ENCODE results near the gene ANKRD52. TPM values are rescaled to one million over a fixed set of nuclear protein-coding genes. Genes with fewer than 3 reads are reported as not detected.

ANKRD52 gene
- total RNA-seq, 2 donors from 2014 or later: 20.3 to 24.1 TPM

GRCh38 chr12:56247923-56248322, 10.3 kb downstream of the ANKRD52 start:
- intact Hi-C loops (cut with DNase I): no loop called here
- ATAC-seq: no peak
- no peak for DNase-seq

- intact Hi-C loops (cut with DNase I): no loop called here
- no peak for DNase-seq
- ATAC-seq: no peak
Observed at GRCh38 chr12:56244494-56244893, 13.7 kb downstream of the ANKRD52 start.

- intact Hi-C loops (cut with DNase I): no loop called here
- no peak for DNase-seq
- ATAC-seq: peak; percentile 14 to 62
Observed at GRCh38 chr12:56243731-56244181, 14.4 kb downstream of the ANKRD52 start.

GRCh38 chr12:56242986-56243385, 15.2 kb downstream of the ANKRD52 start:
- intact Hi-C loops (cut with DNase I): no loop called here
- no peak for DNase-seq
- ATAC-seq: no peak

GRCh38 chr12:56241424-56242303, 16.5 kb downstream of the ANKRD52 start:
- ATAC-seq: no peak
- no peak for DNase-seq
- intact Hi-C loops (cut with DNase I): no loop called here

- intact Hi-C loops (cut with DNase I): no loop called here
- DNase-seq (no peak), ATAC-seq (no peak)
Observed at GRCh38 chr12:56237552-56237951, 20.6 kb downstream of the ANKRD52 start.

GRCh38 chr12:56236985-56237384, 21.2 kb downstream of the ANKRD52 start:
- peak in 1 of 2 donors; percentile 3 for ATAC-seq
- no peak for DNase-seq
- intact Hi-C loops (cut with DNase I): no loop called here

- intact Hi-C loops (cut with DNase I): no loop called here
- ATAC-seq (no peak), DNase-seq (no peak)
Observed at GRCh38 chr12:56236091-56236490, 22.1 kb downstream of the ANKRD52 start.

GRCh38 chr12:56234746-56235436, 23.3 kb downstream of the ANKRD52 start:
- no peak for DNase-seq
- intact Hi-C loops (cut with DNase I): no loop called here
- no peak for ATAC-seq

GRCh38 chr12:56231184-56231582, 27.0 kb downstream of the ANKRD52 start:
- DNase-seq: no peak
- ATAC-seq: peak in 1 of 2 donors; percentile 10
- intact Hi-C loops (cut with DNase I): no loop called here

GRCh38 chr12:56230432-56231183, 27.6 kb downstream of the ANKRD52 start:
- DNase-seq: no peak
- intact Hi-C loops (cut with DNase I): no loop called here
- no peak for ATAC-seq

GRCh38 chr12:56229916-56230431, 28.2 kb downstream of the ANKRD52 start, which contains the start of gene SLC39A5:
TSS of gene SLC39A5 (plus strand) at chr12:56230051. CDS start at chr12:56231275, 1,224 bp downstream.
- intact Hi-C loops (cut with DNase I): no loop called here
- no peak for ATAC-seq
- no peak for DNase-seq

- no peak for ATAC-seq
- no peak for DNase-seq
- intact Hi-C loops (cut with DNase I): no loop called here
Observed at GRCh38 chr12:56229082-56229481, 29.1 kb downstream of the ANKRD52 start.

- intact Hi-C loops (cut with DNase I): loop anchor here in 1 of 2 donors (5.0 kb wide), 1 partner anchor 38 kb away; the partner anchor contains the start of gene SMARCC2
- no peak for ATAC-seq
- DNase-seq: no peak
Observed at GRCh38 chr12:56224954-56225353, 33.2 kb downstream of the ANKRD52 start.

- intact Hi-C loops (cut with DNase I): loop anchor here in 1 of 2 donors (5.0 kb wide), 1 partner anchor 37 kb away; the partner anchor contains the start of gene SMARCC2
- ATAC-seq: peak; percentile 87 to 89
- DNase-seq: peak; percentile 99
Observed at GRCh38 chr12:56224102-56224701, 34.0 kb downstream of the ANKRD52 start, which contains the start of gene NABP2. TSS of gene NABP2 (plus strand) at chr12:56224342. CDS start at chr12:56224857, 515 bp downstream.

GRCh38 chr12:56223571-56224101, 34.5 kb downstream of the ANKRD52 start:
- DNase-seq (no peak), ATAC-seq (no peak)
- intact Hi-C loops (cut with DNase I): loop anchor here in 1 of 2 donors (5.0 kb wide), 1 partner anchor 36 kb away; the partner anchor contains the start of gene SMARCC2

GRCh38 chr12:56222531-56222895, 35.7 kb downstream of the ANKRD52 start:
- ATAC-seq (no peak), DNase-seq (no peak)
- intact Hi-C loops (cut with DNase I): loop anchor here in 1 of 2 donors (5.0 kb wide), 1 partner anchor 35 kb away; the partner anchor contains the start of gene SMARCC2

All from left cardiac atrium (tissue), 4 donors.